GM19468 (cell line): Measurements from ENCODE around the gene USP36.
A peak's percentile ranks its signal among the peaks of the same experiment; 100 is the strongest.

Experiments used
- ATAC-seq: cut with Tn5 transposase; IDR thresholded peaks from one replicate; pipeline ENCODE4 v1.9.1; 2021; ENCODE audit warnings: mild to moderate bottlenecking, moderate library complexity, moderate number of reproducible peaks; ENCODE audit not compliant: unreplicated experiment; ENCODE audit errors: extremely low read depth

USP36 gene

DNA sequence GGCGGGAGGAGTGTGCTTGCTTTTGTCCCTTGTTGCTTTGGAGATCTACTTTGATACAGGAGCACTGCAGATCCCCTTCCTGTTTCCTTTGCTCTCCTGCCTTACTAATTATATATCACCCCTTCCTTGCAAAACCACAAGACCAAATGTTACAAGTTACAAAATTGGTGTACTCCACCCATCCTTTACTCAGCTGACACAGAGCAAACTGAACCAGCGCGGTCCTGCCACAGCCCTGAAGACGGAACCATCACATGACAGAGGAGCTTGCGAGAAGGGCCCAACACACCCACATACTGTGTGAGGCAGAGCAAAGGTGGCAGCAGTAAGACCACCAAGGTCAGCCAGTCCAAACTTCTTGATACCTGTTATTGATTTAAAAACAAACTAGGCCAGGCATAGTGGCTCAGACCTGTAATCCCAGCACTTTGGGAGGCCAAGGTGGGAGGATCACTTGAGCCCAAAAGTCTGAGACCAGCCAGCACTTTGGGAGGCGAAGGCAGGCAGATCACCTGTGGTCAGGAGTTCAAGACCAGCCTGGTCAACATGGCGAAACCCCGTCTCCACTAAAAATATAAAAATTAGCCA lies 91.8 kb downstream of the USP36 start:
- no peak for ATAC-seq

DNA sequence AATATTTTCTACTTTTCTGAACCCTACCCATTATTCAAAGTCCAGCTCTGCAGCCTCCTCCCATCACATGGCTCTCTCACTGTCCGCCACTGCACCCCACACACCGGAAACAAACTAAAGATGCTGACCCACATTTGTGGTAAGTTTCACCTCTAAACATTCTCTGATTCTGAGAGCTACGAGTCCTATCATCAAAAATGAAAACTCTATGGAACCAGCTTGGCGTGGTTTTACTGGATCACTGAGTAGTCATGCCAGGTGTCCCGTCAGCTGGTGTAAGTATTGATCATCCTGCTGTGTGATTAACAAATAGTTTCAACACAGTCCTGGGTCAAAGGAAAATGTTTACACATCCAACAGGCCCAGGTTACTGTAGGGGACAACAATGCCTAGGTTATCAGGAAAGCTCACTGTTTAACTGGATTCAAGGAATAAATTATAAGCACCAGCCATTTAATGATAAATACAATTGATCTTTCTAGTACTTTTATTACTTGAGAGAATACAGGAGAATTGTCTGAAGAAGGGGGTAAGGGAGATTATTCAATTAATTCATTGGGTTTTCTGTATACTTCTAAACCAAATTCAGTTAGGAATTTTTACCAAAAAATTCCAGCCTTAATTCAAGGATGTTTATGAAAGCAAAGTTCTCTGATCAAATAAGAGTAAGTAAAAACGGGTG lies 92.4 kb downstream of the USP36 start:
- ATAC-seq: peak; percentile 19

DNA sequence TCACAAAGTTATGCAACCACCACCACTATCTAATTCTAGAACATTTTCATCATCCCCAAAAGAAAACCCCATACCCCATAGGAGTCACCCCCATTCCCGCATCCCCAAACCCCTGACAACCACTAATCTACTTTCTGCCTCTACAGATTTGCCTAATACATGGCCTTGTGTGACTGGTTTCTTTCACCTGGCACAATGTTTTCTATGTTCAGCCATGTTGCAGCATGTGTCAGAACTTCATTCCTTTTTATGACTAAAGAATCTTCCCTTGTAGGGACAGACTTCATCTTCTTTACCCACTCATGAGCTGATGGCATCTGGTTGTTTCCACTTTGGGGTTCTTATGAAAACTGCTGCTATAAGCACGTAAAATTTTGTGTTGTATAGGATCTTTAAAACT lies 93.1 kb downstream of the USP36 start:
- no peak for ATAC-seq

- ATAC-seq: no peak
Observed at GRCh38 chr17:78746949-78747269, 93.7 kb downstream of the USP36 start.

DNA sequence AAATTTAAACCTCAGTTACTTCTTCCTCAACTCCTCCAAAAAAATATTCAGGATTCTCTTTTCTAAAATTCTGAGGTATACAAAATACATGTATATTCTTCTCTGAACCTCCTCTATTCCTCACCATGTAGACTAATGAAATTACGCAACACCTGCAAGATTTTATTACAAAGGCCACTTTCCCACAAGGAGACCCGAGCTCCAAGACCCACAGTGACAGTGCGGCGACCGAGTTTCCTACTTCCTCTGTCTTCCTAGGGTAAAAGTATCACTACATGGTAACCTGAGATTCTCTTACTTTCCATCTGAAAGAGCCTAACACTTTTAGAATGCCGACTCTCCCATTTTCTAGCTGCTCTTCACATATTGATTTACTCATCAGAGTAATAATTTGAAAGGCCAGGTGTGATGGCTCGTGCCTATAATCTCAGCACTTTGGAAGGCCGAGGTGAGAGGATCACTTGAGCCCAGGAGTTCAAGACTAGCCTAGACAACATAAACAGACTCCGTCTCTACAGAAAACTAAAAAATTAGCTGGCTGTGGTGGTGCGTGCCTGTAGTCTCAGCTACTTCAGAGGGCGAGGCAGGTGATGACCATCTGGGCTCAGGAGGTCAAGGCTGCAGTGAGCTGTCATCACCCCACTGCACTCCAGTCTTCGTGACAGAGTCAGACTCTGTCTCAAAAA lies 94.2 kb downstream of the USP36 start:
- no peak for ATAC-seq
